CD14-positive monocyte (primary cell): ENCODE measurements around the gene RBM38. TPM values are rescaled to one million over a fixed set of nuclear protein-coding genes. Genes with fewer than 3 reads are reported as not detected.
A peak's percentile ranks its signal among the peaks of the same experiment; 100 is the strongest.

Experiments
- DNase-seq, 3 donors: peaks; one replicate each; pipeline ENCODE4 v3.0.0-alpha.2; 2011 to 2022
- H2AFZ ChIP-seq: 2 replicates; pipeline ENCODE4 v1.6.0; 2012; ENCODE audit warnings: mild to moderate bottlenecking, low read depth, low read length, inconsistent platforms; ENCODE audit not compliant: insufficient read depth, poor library complexity, severe bottlenecking
- H3K27ac ChIP-seq, 2 donors: 1 replicate in 1 of 2; 2 replicates in 1 of 2; pipeline ENCODE4 v1.5.1; 2012 to 2013; ENCODE audit warnings: low read length in 2 of 2, control low read depth in 1 of 2, inconsistent platforms in 1 of 2, low read depth in 1 of 2, mild to moderate bottlenecking in 1 of 2
- H3K27me3 ChIP-seq, 2 donors: one replicate each; pipeline versions ENCODE4 v1.6.0 to v1.6.1; 2011 to 2013; ENCODE audit warnings: low read length in 2 of 2; ENCODE audit not compliant: control insufficient read depth in 2 of 2, insufficient read depth in 2 of 2
- H3K36me3 ChIP-seq, 2 donors: replicated peaks in 1 of 2; 1 replicate in 1 of 2; 2 replicates in 1 of 2; pipeline versions ENCODE4 v1.5.1 to v1.6.1; 2012 to 2013; ENCODE audit warnings: low read length in 2 of 2, control low read depth in 1 of 2, inconsistent platforms in 1 of 2, mild to moderate bottlenecking in 1 of 2; ENCODE audit not compliant: insufficient read depth in 2 of 2, control insufficient read depth in 1 of 2
- H3K4me1 ChIP-seq, 2 donors: 1 replicate in 1 of 2; 2 replicates in 1 of 2; pipeline versions ENCODE4 v1.5.1 to v1.6.1; 2012 to 2013; ENCODE audit warnings: low read length in 2 of 2, control low read depth in 1 of 2, inconsistent platforms in 1 of 2, mild to moderate bottlenecking in 1 of 2, moderate library complexity in 1 of 2; ENCODE audit not compliant: insufficient read depth in 2 of 2, control insufficient read depth in 1 of 2
- H3K4me2 ChIP-seq: replicated peaks from 2 replicates; pipeline ENCODE3; 2012; ENCODE audit warnings: low read length, moderate library complexity, mild to moderate bottlenecking; ENCODE audit not compliant: poor library complexity, severe bottlenecking; ENCODE audit errors: extremely low read depth
- H3K4me3 ChIP-seq, 3 experiments: fragments of 200-600 bp in 1 of 3; sonication (generic) in 1 of 3; replicated peaks in 1 of 3; 1 replicate in 2 of 3; 2 replicates in 1 of 3; pipeline ENCODE4 v1.5.1; 2011 to 2013; ENCODE audit warnings: low read length in 3 of 3, mild to moderate bottlenecking in 3 of 3, control low read depth in 2 of 3, low read depth in 2 of 3, inconsistent platforms in 1 of 3, moderate library complexity in 1 of 3
- H3K79me2 ChIP-seq: 2 replicates; pipeline ENCODE4 v1.6.0; 2012; ENCODE audit warnings: mild to moderate bottlenecking, control low read depth, inconsistent platforms, low read length, moderate library complexity; ENCODE audit not compliant: insufficient read depth
- H3K9ac ChIP-seq: 2 replicates; pipeline ENCODE4 v1.6.0; 2017; ENCODE audit warnings: low read length, mild to moderate bottlenecking; ENCODE audit not compliant: insufficient read depth, poor library complexity, severe bottlenecking
- H3K9me3 ChIP-seq, 2 donors: replicated peaks in 1 of 2; 1 replicate in 1 of 2; 2 replicates in 1 of 2; pipeline versions ENCODE4 v1.5.1 to v1.6.1; 2012 to 2013; ENCODE audit warnings: low read length in 2 of 2, control low read depth in 1 of 2; ENCODE audit not compliant: control insufficient read depth in 1 of 2, insufficient read depth in 1 of 2
- H4K20me1 ChIP-seq: 2 replicates; pipeline ENCODE4 v1.6.0; 2012; ENCODE audit warnings: mild to moderate bottlenecking, low read length, control low read depth, moderate library complexity; ENCODE audit not compliant: insufficient read depth
- H3K27ac Mint-ChIP-seq, 7 donors: one replicate each; pipeline ENCODE4 v1.8.0; 2020; ENCODE audit warnings: mild to moderate bottlenecking in 7 of 7, mixed read lengths in 7 of 7, moderate library complexity in 6 of 7, inconsistent platforms in 2 of 7
- H3K27me3 Mint-ChIP-seq, 3 donors: one replicate each; pipeline ENCODE4 v1.8.0; 2021 to 2022; ENCODE audit warnings: low read depth in 3 of 3, mild to moderate bottlenecking in 3 of 3, mixed read lengths in 3 of 3, moderate library complexity in 3 of 3, inconsistent platforms in 1 of 3
- H3K36me3 Mint-ChIP-seq, 2 donors: one replicate each; pipeline ENCODE4 v1.8.0; 2020; ENCODE audit warnings: mixed read lengths in 2 of 2, inconsistent platforms in 1 of 2, mild to moderate bottlenecking in 1 of 2
- H3K4me1 Mint-ChIP-seq: one replicate; pipeline ENCODE4 v1.8.0; 2020; ENCODE audit warnings: mild to moderate bottlenecking, mixed read lengths
- H3K4me3 Mint-ChIP-seq, 2 donors: one replicate each; pipeline ENCODE4 v1.8.0; 2020; ENCODE audit warnings: mild to moderate bottlenecking in 2 of 2, mixed read lengths in 2 of 2, moderate library complexity in 1 of 2
- H3K9me3 Mint-ChIP-seq, 7 donors: one replicate each; pipeline ENCODE4 v1.8.0; 2020 to 2022; ENCODE audit warnings: mixed read lengths in 7 of 7, mild to moderate bottlenecking in 6 of 7, moderate library complexity in 6 of 7, inconsistent platforms in 2 of 7
- WGBS: methylation state at CpG from one replicate; pipeline ENCODE4 v1.1.5; 2013; ENCODE audit warnings: missing lambda C conversion rate; ENCODE audit not compliant: insufficient coverage; 5-methylcytosine and 5-hydroxymethylcytosine counted together
- intact Hi-C, 2 donors: fragments of 100-400 bp; cut with micrococcal nuclease; formaldehyde crosslinking; loops; one replicate each; pipeline versions ENCODE4 v1.15.0 to v1.15.1; 2023
- polyA plus RNA-seq, 3 donors: library from polyadenylated mRNA; depleted of rRNA in 1 of 3; unstranded in 2 of 3; stranded (reverse) in 1 of 3; fragments of 300-500 nt in 2 of 3; fragments of >200 nt in 1 of 3; fragmentation: Illumina TruSeq in 2 of 3; gene quantifications; 1 replicate in 2 of 3; 2 replicates in 1 of 3; pipeline ENCODE4 v1.2.3, GENCODE V29; 2012 to 2021
- TF ChIP-seq, protein P1 (sequence below): fragments of 200-600 bp; IDR thresholded peaks from one replicate; pipeline ENCODE4 v1.8.0; 2022; ENCODE audit warnings: antibody characterized with exemption, mild to moderate bottlenecking

RBM38 gene
- polyA plus RNA-seq, 3 donors, result 7.5 to 48.3 (median 17.8) TPM

DNA sequence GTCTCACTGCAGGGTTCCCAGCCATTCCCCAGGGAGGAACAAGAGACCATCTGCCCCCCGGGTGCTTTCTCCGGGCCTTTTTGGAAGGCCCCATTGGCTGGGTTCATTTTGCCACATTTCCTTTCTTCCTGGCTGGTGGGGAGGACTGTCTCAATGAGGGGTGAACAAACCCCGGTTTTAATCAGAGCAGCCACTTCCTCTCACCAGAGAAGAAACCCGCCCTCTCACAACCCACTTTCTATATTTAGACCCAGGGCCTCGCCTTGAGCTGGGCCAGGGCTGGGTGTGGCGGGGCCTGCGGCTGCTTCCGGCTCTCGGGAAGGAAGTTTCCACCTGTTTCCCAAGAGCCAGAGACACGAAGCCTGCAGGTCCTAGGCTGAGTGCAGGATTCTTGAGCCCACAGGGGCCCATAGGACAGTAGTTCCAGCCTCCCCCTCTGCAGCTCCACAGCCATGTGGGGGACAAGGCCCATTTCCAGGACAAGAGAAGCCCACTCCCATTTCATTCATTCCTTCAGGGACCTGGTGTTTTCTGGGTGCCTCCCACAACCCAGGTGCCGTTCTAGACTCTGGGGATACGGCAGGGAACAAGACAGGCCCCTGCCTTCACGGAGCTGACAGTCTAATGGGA, 41.8 kb downstream of the RBM38 start:
- H4K20me1 ChIP-seq, result no peaks in the 10 kb centered on the region
- peak overlapping the region in 1 of 3 experiments; percentile 54 for H3K4me3 ChIP-seq
- peaks cover 85 to 94% of the 10 kb centered on the region in 2 donors for H3K4me1 ChIP-seq
- TF ChIP-seq, protein P1, sequence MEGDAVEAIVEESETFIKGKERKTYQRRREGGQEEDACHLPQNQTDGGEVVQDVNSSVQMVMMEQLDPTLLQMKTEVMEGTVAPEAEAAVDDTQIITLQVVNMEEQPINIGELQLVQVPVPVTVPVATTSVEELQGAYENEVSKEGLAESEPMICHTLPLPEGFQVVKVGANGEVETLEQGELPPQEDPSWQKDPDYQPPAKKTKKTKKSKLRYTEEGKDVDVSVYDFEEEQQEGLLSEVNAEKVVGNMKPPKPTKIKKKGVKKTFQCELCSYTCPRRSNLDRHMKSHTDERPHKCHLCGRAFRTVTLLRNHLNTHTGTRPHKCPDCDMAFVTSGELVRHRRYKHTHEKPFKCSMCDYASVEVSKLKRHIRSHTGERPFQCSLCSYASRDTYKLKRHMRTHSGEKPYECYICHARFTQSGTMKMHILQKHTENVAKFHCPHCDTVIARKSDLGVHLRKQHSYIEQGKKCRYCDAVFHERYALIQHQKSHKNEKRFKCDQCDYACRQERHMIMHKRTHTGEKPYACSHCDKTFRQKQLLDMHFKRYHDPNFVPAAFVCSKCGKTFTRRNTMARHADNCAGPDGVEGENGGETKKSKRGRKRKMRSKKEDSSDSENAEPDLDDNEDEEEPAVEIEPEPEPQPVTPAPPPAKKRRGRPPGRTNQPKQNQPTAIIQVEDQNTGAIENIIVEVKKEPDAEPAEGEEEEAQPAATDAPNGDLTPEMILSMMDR, result no peak
- H3K4me1 Mint-ChIP-seq, result peaks cover 86% of the 10 kb centered on the region
- no peak overlapping the region for H2AFZ ChIP-seq
- DNase-seq, result peak; percentile 85 to 95 (median 92)
- 0% methylated on average over 8 of the region's 13 CpGs for WGBS
- intact Hi-C loops, result loop anchor here in 1 of 2 donors (2.0 to 5.0 kb wide), 3 partner anchors 18 to 194 kb away; partner anchors contain the start of gene RBM38
- H3K4me3 Mint-ChIP-seq, result peak overlapping the region; percentile 16 to 76
- peaks cover 8 to 11% of the 10 kb centered on the region in 2 donors for H3K9me3 ChIP-seq
- peaks cover 0 to 5% (median 2%) of the 10 kb centered on the region in 3 donors for H3K27me3 Mint-ChIP-seq
- peak overlapping the region; percentile 36 for H3K9ac ChIP-seq
- peaks cover 7 to 13% of the 10 kb centered on the region in 2 donors for H3K36me3 Mint-ChIP-seq
- H3K27me3 ChIP-seq, result no peaks in the 10 kb centered on the region
- H3K4me2 ChIP-seq, result peak overlapping the region; percentile 32
- H3K27ac ChIP-seq, result peak overlapping the region; percentile 87 to 94
- H3K9me3 Mint-ChIP-seq, result peaks cover 7 to 21% (median 12%) of the 10 kb centered on the region in 7 donors
- no peaks in the 10 kb centered on the region for H3K36me3 ChIP-seq
- H3K79me2 ChIP-seq, result no peaks in the 10 kb centered on the region
- peak overlapping the region; percentile 95 to 99 (median 97) for H3K27ac Mint-ChIP-seq

DNA sequence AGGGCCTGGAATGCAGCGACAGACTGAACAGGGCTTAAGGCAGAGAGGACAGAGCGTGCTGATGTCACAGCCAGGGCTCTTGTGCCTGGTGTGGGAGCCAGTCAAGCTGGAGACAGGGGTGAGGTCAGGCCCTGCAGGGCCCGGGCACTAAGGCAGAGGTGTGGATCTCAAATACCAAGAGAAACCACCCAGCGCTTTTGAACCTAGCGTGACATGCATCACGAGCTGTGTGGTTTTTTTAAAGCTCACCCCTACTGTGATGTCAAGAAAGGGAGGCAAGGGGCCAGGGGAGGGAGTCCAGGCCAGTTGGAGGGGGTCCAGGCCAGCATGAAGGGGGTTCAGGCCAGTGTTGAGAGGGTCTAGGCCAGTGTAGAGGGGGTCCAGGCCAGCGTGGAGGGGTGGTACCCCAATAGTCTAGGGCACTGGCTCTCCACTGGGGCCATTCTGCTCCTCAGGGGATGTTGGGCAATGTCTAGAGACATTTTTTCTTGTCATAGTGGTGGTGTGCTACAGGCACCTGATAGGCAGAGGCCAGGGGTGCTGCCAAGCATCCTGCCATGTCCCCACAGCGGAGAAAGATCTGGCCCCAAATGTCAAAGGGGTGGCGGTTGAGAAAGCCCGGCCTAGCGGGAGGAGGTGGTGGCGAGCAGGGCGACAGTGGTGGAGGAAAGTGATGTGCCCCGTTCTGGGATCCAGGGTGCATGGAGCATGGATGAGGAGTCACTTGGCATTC, 42.6 kb downstream of the RBM38 start:
- peak overlapping the region in 1 of 3 experiments; percentile 25 for H3K4me3 ChIP-seq

More for the DNA sequence above, 42.6 kb downstream of the RBM38 start:
- H3K27ac Mint-ChIP-seq, result peak overlapping the region; percentile 95 to 99 (median 97)
- H3K27me3 Mint-ChIP-seq, result peaks cover 0 to 4% (median 2%) of the 10 kb centered on the region in 3 donors
- Histone ChIP-seq H3K4me2 (peak overlapping the region; percentile 32), H4K20me1 (no peaks in the 10 kb centered on the region), H3K27ac (peak overlapping the region; percentile 87 to 94), H3K9ac (no peak overlapping the region), H3K36me3 (no peaks in the 10 kb centered on the region), H3K4me1 (peaks cover 82 to 85% of the 10 kb centered on the region in 2 donors), H2AFZ (no peak overlapping the region), H3K27me3 (no peaks in the 10 kb centered on the region), H3K79me2 (no peaks in the 10 kb centered on the region), H3K9me3 (peaks cover 8 to 11% of the 10 kb centered on the region in 2 donors)
- H3K9me3 Mint-ChIP-seq, result peaks cover 7 to 21% (median 12%) of the 10 kb centered on the region in 7 donors
- WGBS, result 66% methylated on average over 11 of the region's 14 CpGs
- peak overlapping the region in 1 of 2 donors; percentile 65 for H3K4me3 Mint-ChIP-seq
- intact Hi-C loops, result loop anchor here in 1 of 2 donors (2.0 to 5.0 kb wide), 3 partner anchors 17 to 193 kb away; partner anchors contain the start of gene RBM38
- peaks cover 81% of the 10 kb centered on the region for H3K4me1 Mint-ChIP-seq
- peaks cover 7 to 13% of the 10 kb centered on the region in 2 donors for H3K36me3 Mint-ChIP-seq
- TF ChIP-seq, protein P1, result no peak
- peak in 2 of 3 donors; percentile 35 to 68 for DNase-seq
